ENCODE results near the gene EP300.
"Not testable (repeated sequence)": the region's sequence is repeated elsewhere in the genome, so short reads cannot be mapped to it uniquely, and the experiment has no call there.

EP300 gene

DNA sequence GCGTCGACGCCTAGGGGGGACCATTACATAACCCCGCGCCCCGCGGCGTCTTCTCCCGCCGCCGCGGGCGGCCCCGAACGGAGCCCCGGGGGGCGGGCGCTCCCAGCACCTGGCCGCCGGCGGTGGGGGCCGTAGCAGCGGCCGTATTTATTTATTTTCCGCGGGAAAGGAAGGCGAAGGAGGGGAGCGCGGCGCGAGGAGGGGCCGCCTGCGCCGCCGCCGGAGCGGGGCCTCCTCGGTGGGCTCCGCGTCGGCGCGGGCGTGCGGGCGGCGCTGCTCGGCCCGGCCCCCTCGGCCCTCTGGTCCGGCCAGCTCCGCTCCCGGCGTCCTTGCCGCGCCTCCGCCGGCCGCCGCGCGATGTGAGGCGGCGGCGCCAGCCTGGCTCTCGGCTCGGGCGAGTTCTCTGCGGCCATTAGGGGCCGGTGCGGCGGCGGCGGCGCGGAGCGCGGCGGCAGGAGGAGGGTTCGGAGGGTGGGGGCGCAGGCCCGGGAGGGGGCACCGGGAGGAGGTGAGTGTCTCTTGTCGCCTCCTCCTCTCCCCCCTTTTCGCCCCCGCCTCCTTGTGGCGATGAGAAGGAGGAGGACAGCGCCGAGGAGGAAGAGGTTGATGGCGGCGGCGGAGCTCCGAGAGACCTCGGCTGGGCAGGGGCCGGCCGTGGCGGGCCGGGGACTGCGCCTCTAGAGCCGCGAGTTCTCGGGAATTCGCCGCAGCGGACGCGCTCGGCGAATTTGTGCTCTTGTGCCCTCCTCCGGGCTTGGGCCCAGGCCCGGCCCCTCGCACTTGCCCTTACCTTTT lies at the start of gene EP300:
TSS of gene EP300 (plus strand) at position 570 of the 795 bp plus-strand sequence. CDS start 413 bp downstream, outside the sequence.
- Histone ChIP-seq H3K27me3 (no peaks in the 10 kb centered on the region), H3K27ac (peak within 1 kb of the TSS; percentile 99), H3K4me2 (peak within 1 kb of the TSS; percentile 85), H3K4me3 (peak within 1 kb of the TSS; percentile 92), H3K36me3 (no peaks in the 10 kb centered on the region), H3K9ac (peak within 1 kb of the TSS; percentile 100), H3K9me3 (no peaks in the 10 kb centered on the region), H3K4me1 (peaks cover 35% of the 10 kb centered on the region), H4K20me1 (peaks cover 44% of the 10 kb centered on the region)
- no peak for TF ChIP-seq Cebpa-rat (IDR thresholded peaks at IDR 0.05)

DNA sequence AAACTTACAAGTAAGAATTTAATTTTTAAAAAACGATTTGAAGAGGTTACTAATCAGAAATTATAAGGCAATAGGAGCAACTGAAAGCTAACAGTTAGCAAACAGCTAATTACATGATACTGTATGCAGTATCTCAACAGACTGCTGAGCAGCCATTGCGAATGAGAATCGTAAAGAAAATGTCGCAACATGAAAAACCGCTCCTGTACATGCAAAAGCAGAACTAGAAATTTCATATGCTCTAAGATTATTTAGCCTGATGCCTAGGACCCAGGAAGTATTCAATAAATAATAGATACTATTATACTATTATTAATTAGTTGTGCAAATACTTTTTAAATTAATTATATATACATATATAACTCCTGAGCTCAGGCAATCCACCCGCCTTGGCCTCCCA lies 48.7 kb upstream of the EP300 start:
- 0 out of 2 replicates have a peak, but pooled peaks have one; percentile 6 for TF ChIP-seq Cebpa-rat (IDR thresholded peaks at IDR 0.05)
- H3K27ac ChIP-seq, result no peak overlapping the region
- H3K9ac ChIP-seq, result no peak overlapping the region
- no peak overlapping the region for H3K4me3 ChIP-seq
- no peaks in the 10 kb centered on the region for H3K9me3 ChIP-seq
- no peaks in the 10 kb centered on the region for H3K4me1 ChIP-seq
- H3K4me2 ChIP-seq, result no peak overlapping the region
- H4K20me1 ChIP-seq, result no peaks in the 10 kb centered on the region
- H3K36me3 ChIP-seq, result no peaks in the 10 kb centered on the region
- H3K27me3 ChIP-seq, result no peaks in the 10 kb centered on the region

DNA sequence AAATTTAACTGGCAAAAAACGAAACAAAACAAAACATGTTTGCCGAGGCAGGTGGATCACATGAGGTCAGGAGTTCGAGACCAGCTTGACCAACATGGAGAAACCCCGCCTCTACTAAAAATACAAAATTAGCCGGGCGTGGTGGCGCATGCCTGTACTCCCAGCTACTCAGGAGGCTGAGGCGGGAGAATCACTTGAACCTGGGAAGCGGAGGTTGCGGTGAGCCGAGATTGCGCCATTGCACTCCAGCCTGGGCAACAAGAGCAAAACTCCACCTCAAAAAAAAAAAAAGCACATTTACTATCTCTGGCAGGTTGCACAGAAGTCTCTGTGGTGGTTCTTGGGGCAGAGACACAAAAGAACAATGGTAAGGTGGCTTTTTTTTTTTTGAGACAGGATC lies 46.8 kb upstream of the EP300 start:
- not testable (repeated sequence) for H3K4me1 ChIP-seq, H3K4me3 ChIP-seq, H4K20me1 ChIP-seq, H3K4me2 ChIP-seq, H3K27me3 ChIP-seq, H3K36me3 ChIP-seq, H3K27ac ChIP-seq, H3K9ac ChIP-seq, H3K9me3 ChIP-seq

DNA sequence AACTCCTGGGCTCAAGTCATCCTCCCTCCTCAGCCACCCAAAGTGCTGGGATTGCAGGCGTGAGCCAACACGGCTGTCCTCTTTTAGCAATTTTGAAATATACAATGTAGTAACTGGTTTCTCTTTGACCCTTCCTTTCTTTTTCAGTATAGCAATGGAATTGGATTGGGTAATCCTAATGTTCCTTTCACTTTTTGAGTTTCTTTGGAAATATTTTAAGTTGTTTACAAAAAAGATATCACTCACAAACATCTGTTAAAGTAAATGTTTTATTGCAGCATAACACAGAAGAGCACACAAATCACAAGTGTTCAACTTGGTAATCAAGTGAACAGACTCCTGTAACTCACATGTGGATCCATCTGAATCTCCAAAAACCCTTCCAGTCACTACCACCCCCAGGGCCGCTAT lies 44.6 kb upstream of the EP300 start:
- Histone ChIP-seq H3K4me2 (no peak overlapping the region), H3K4me1 (peaks cover under 1% of the 10 kb centered on the region), H3K9me3 (no peaks in the 10 kb centered on the region), H3K9ac (no peak overlapping the region), H3K27me3 (no peaks in the 10 kb centered on the region), H3K36me3 (no peaks in the 10 kb centered on the region), H4K20me1 (no peaks in the 10 kb centered on the region), H3K27ac (no peak overlapping the region), H3K4me3 (no peak overlapping the region)
- TF ChIP-seq Cebpa-rat (IDR thresholded peaks at IDR 0.05), result no peak

DNA sequence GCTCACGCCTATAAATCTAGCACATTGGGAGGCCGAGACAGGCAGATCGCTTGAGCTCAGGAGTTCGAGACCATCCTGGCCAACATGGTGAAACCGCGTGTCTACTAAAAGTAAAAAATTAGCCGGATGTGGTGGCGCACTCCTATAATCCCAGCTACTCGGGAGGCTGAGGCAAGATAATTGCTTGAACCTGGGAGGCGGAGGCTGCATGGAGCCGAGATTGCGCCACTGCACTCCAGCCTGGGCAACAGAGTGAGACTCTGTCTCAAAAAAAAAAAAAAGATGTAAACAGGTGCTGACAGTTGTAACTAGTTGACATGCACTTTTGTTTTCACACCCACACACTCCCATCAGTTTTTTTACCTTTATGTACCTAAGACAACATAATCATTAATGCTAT lies 44.0 kb upstream of the EP300 start:
- H3K27me3 ChIP-seq, H3K4me2 ChIP-seq, H3K27ac ChIP-seq, H3K4me1 ChIP-seq, H3K9me3 ChIP-seq, H3K4me3 ChIP-seq, H4K20me1 ChIP-seq, H3K9ac ChIP-seq, H3K36me3 ChIP-seq: not testable (repeated sequence)

DNA sequence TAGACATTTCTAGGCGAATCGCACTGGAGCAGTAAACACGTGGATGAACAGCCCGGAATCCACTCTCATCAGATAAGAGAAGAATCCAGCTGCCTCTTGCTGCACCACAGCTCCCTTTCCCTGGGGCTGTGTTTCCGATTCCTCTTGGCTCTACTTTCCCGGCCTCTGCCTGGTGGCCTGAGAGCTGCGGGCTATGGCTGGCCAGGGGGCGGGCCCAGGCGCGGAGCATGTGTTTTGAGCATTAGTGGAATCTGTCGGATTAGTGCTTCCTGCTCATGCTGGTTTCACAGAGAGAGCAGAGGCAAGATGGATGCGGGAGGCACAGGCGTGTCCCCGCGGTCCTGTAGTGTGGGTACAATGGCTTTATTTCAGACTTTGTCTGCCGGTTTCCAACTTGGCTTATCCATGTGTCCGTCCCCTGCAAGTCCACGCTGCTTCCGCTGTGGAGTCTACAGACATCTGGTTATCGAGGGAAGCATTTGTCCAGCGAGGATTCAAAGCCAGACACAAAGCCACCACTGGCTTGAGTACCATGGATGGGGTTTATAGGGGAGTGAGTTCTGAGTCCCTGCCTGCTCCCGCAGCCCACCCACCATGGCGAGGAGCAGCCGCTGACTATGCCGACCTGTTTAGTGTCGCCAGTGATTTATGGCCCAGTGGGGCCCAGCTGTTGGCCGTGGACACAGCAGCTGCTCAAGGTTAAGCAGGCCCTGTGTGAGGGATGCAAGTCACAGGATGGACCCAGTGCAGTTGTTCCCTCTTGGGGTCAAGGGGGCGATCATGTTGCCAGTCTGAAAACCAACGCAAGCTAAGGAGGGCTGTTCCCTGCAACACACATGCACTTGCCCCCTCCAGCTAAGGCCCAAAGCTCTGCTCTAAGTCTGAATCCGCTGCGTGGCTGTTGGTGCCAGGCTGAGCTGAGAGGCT lies 43.3 kb upstream of the EP300 start:
- H3K4me2 ChIP-seq, result no peak overlapping the region
- no peak for TF ChIP-seq Cebpa-rat (IDR thresholded peaks at IDR 0.05)
- H3K9me3 ChIP-seq, result no peaks in the 10 kb centered on the region
- no peak overlapping the region for H3K9ac ChIP-seq
- peaks cover 11% of the 10 kb centered on the region for H3K4me1 ChIP-seq
- no peaks in the 10 kb centered on the region for H3K36me3 ChIP-seq
- H3K27ac ChIP-seq, result no peak overlapping the region
- no peak overlapping the region for H3K4me3 ChIP-seq
- H4K20me1 ChIP-seq, result no peaks in the 10 kb centered on the region
- no peaks in the 10 kb centered on the region for H3K27me3 ChIP-seq

DNA sequence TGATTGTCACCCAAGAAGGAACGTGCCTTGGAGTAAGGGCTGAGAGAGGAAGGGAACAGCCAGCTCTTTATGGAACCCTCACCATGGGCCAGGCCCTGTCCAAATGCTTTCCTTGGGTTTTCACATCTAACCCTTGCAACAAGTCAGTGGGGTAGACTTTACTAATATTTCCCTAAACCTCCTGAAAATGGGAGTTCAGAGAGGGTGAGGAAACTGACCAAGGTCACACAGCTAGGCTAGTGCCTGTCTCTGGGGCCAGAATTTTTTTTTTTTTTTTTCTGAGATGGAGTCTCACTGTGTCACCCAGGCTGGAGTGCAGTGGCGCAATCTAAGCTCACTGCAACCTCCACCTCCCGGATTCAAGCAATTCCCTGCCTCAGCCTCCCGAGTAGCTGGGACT lies 42.6 kb upstream of the EP300 start:
- H3K27me3 ChIP-seq, H3K9me3 ChIP-seq, H4K20me1 ChIP-seq, H3K36me3 ChIP-seq, H3K4me3 ChIP-seq, H3K9ac ChIP-seq, H3K4me2 ChIP-seq, H3K27ac ChIP-seq: not testable (repeated sequence)
- H3K4me1 ChIP-seq, result peaks cover 11% of the 10 kb centered on the region

DNA sequence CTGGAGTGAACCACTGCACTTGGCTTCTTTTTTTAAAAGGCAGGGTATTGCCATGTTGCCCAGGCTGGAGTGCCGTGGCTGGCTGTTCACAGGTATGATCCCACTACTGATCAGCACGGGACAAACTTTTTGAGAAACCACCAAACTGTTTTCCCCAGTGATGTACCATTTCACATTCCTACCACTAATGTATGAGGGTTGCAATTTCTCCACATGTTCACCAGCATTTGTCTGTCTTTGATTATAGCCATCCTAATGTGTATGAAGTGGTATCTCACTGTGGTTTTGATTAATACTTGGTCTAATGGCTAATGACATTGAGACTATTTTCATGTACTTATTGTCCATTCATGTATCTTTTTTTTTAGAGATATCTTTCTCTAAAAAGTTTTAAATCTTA lies 41.5 kb upstream of the EP300 start:
- Histone ChIP-seq H4K20me1 (no peaks in the 10 kb centered on the region), H3K4me1 (peaks cover 11% of the 10 kb centered on the region), H3K36me3 (no peaks in the 10 kb centered on the region), H3K9ac (no peak overlapping the region), H3K27ac (no peak overlapping the region), H3K9me3 (no peaks in the 10 kb centered on the region), H3K27me3 (no peaks in the 10 kb centered on the region), H3K4me3 (no peak overlapping the region), H3K4me2 (no peak overlapping the region)
- TF ChIP-seq Cebpa-rat (IDR thresholded peaks at IDR 0.05), result no peak

DNA sequence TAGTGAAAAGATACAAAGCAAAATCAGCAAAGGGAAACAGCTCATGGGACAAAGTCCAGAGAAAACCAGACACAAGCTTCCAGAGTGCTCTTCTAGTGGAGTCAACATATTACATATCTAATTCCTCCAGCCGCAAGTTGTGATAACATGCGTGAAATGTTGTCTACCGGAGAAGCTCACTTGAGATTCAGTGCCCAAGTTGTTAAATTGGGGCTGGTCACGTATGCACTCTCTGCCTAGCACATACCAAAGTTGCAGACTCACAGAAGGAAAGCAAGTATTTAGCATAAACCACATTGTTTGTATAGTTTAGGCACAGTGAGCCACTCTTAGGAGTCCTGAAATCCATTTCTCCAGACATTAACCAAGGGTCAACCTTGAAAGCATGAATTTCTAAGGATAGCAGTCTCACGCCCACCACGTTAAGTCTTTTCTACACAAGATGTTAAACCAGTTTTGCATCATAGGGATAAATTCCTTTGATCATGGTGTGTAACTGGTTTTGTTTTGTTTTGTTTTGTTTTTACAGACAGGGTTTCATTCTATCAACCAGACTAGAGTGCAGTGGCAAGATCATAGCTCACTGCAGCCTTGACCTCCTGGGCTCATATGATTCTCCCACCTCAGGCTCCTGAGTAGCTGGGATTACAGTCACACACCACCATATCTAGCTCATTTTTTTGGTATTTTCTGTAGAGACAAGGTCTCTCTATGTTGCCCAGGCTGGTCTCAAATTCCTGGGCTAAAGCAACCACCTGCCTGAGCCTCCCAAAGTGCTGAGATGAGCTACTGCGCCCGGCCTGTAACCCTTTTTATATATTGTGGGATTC lies 39.5 kb upstream of the EP300 start:
- H3K4me1 ChIP-seq, result peaks cover 11% of the 10 kb centered on the region
- TF ChIP-seq Cebpa-rat (IDR thresholded peaks at IDR 0.05), result no peak
- H3K4me3 ChIP-seq, result no peak overlapping the region
- no peak overlapping the region for H3K9ac ChIP-seq
- H3K4me2 ChIP-seq, result no peak overlapping the region; the same call in 1 of the 2 replicates
- no peaks in the 10 kb centered on the region for H4K20me1 ChIP-seq
- no peaks in the 10 kb centered on the region for H3K9me3 ChIP-seq
- H3K36me3 ChIP-seq, result no peaks in the 10 kb centered on the region
- no peak overlapping the region for H3K27ac ChIP-seq
- H3K27me3 ChIP-seq, result no peaks in the 10 kb centered on the region
